HG03066 (cell line): Measurements from ENCODE around the gene SIN3B.

ENCODE experiments used
- ATAC-seq: cut with Tn5 transposase; IDR thresholded peaks from one replicate; pipeline ENCODE4 v1.9.1; 2021; ENCODE audit warnings: low read depth; ENCODE audit not compliant: unreplicated experiment

The SIN3B gene

GRCh38 chr19:16822648-16823047, 6.5 kb upstream of the SIN3B start:
- no peak for ATAC-seq

- no peak for ATAC-seq
These were observed 4.4 kb upstream of the SIN3B start for GRCh38 chr19:16824658-16825311.

- no peak for ATAC-seq
These were observed 3.7 kb upstream of the SIN3B start for GRCh38 chr19:16825312-16826052.

- no peak for ATAC-seq
These were observed 658 bp downstream of the SIN3B start for GRCh38 chr19:16829822-16830289.

- ATAC-seq = no peak
These were observed 1.5 kb downstream of the SIN3B start for GRCh38 chr19:16830679-16831078.

- ATAC-seq = no peak
These were observed 2.3 kb downstream of the SIN3B start for GRCh38 chr19:16831531-16831930.

- no peak for ATAC-seq
These were observed 5.5 kb downstream of the SIN3B start for GRCh38 chr19:16834747-16835146.

GRCh38 chr19:16836115-16837034, 7.2 kb downstream of the SIN3B start:
- ATAC-seq = no peak

GRCh38 chr19:16837035-16837362, 7.8 kb downstream of the SIN3B start:
- ATAC-seq = no peak

GRCh38 chr19:16841391-16841926, 12.3 kb downstream of the SIN3B start:
- no peak for ATAC-seq

GRCh38 chr19:16846901-16847300, 17.7 kb downstream of the SIN3B start:
- ATAC-seq = no peak

- no peak for ATAC-seq
These were observed 18.2 kb downstream of the SIN3B start for GRCh38 chr19:16847430-16847829.

- no peak for ATAC-seq
These were observed 20.0 kb downstream of the SIN3B start for GRCh38 chr19:16849168-16849567.

- ATAC-seq = no peak
These were observed 20.9 kb downstream of the SIN3B start for GRCh38 chr19:16850133-16850532.

GRCh38 chr19:16851031-16851712, 22.0 kb downstream of the SIN3B start:
- ATAC-seq = no peak

GRCh38 chr19:16853066-16853465, 23.9 kb downstream of the SIN3B start:
- no peak for ATAC-seq

GRCh38 chr19:16856091-16856490, 26.9 kb downstream of the SIN3B start:
- ATAC-seq = no peak

- ATAC-seq = no peak
These were observed 30.4 kb downstream of the SIN3B start for GRCh38 chr19:16859626-16860025.

- ATAC-seq = no peak
These were observed 30.9 kb downstream of the SIN3B start for GRCh38 chr19:16860118-16860517.

GRCh38 chr19:16861011-16861410, 31.8 kb downstream of the SIN3B start:
- ATAC-seq = no peak
